ENCODE measurements around the gene THSD7B. TPM values are rescaled to one million over a fixed set of nuclear protein-coding genes. Genes with fewer than 3 reads are reported as not detected.

THSD7B gene
- total RNA-seq, 1 experiment from 2014 or later = 6.9 TPM

DNA sequence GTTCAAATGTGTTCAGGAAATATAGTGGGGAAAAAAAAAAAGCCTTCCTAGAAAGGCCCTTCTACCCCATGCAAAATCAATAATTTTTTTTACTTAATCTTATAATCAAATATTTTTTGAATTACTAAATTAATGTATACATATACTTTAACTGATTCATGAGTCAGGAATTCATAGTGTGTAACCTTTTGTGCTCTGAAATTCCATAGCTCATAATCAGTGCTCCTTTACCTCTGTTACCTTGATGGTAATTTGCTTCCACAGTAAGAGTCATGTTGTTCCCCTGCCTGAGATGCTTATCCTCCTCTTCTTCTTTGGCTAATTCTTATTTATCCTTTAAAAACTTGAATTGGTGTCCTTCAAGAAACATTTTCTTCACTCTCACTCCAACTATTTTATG is 414.2 kb downstream of the THSD7B start:
- intact Hi-C loops (cut with micrococcal nuclease; ENCODE audit: unreplicated experiment) = no loop called here
- H3K27ac Mint-ChIP-seq (ENCODE audit: unreplicated experiment) = no peak overlapping the region

GRCh38 chr2:137180012-137180411 is 414.7 kb downstream of the THSD7B start:
- Mint-ChIP-seq H3K9me3 (ENCODE audit: unreplicated experiment) (no peaks in the 10 kb centered on the region), H3K27ac (ENCODE audit: unreplicated experiment) (no peak overlapping the region), H3K4me1 (ENCODE audit: low read depth, unreplicated experiment) (peaks cover 5% of the 10 kb centered on the region), H3K4me3 (ENCODE audit: unreplicated experiment) (no peak overlapping the region), H3K27me3 (ENCODE audit: insufficient read depth, unreplicated experiment) (no peaks in the 10 kb centered on the region), H3K36me3 (ENCODE audit: insufficient read depth, unreplicated experiment) (no peaks in the 10 kb centered on the region)
- no TSS peak for BruUV-seq (replicated peaks)
- POLR2A ChIA-PET = no interaction called here
- DNase-seq = no peak
- intact Hi-C loops (cut with micrococcal nuclease; ENCODE audit: unreplicated experiment) = no loop called here
- CTCF ChIA-PET = no interaction called here
- TF ChIP-seq, protein P1, sequence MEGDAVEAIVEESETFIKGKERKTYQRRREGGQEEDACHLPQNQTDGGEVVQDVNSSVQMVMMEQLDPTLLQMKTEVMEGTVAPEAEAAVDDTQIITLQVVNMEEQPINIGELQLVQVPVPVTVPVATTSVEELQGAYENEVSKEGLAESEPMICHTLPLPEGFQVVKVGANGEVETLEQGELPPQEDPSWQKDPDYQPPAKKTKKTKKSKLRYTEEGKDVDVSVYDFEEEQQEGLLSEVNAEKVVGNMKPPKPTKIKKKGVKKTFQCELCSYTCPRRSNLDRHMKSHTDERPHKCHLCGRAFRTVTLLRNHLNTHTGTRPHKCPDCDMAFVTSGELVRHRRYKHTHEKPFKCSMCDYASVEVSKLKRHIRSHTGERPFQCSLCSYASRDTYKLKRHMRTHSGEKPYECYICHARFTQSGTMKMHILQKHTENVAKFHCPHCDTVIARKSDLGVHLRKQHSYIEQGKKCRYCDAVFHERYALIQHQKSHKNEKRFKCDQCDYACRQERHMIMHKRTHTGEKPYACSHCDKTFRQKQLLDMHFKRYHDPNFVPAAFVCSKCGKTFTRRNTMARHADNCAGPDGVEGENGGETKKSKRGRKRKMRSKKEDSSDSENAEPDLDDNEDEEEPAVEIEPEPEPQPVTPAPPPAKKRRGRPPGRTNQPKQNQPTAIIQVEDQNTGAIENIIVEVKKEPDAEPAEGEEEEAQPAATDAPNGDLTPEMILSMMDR (IDR thresholded peaks at IDR 0.05; ENCODE audit: insufficient read depth in 1 of 2, low read depth in 1 of 2, low read length in 1 of 2, severe bottlenecking in 1 of 2, unreplicated experiment in 1 of 2) = no peak
- Histone ChIP-seq H3K27me3 (replicated peaks; ENCODE audit: control insufficient read depth, insufficient read depth, low read length) (no peaks in the 10 kb centered on the region), H3K4me1 (0 out of 2 replicates have a peak, but pooled peaks cover 5% of the 10 kb centered on the region), H3K4me3 (ENCODE audit: low read depth, low read length) (no peak overlapping the region), H3K9me3 (no peaks in the 10 kb centered on the region), H3K36me3 (ENCODE audit: control insufficient read depth, insufficient read depth, low read length) (no peaks in the 10 kb centered on the region)

More for the DNA sequence above, 414.2 kb downstream of the THSD7B start:
- Histone ChIP-seq H3K4me1 (0 out of 2 replicates have a peak, but pooled peaks cover 5% of the 10 kb centered on the region), H3K9me3 (no peaks in the 10 kb centered on the region), H3K4me3 (ENCODE audit: low read depth, low read length) (no peak overlapping the region), H3K36me3 (ENCODE audit: control insufficient read depth, insufficient read depth, low read length) (no peaks in the 10 kb centered on the region), H3K27me3 (replicated peaks; ENCODE audit: control insufficient read depth, insufficient read depth, low read length) (no peaks in the 10 kb centered on the region)
- ChIA-PET CTCF (no interaction called here), POLR2A (no interaction called here)
- no peaks in the 10 kb centered on the region for H3K9me3 Mint-ChIP-seq (ENCODE audit: unreplicated experiment)
- no peaks in the 10 kb centered on the region for H3K36me3 Mint-ChIP-seq (ENCODE audit: insufficient read depth, unreplicated experiment)
- TF ChIP-seq, protein P1 (IDR thresholded peaks at IDR 0.05; ENCODE audit: insufficient read depth in 1 of 2, low read depth in 1 of 2, low read length in 1 of 2, severe bottlenecking in 1 of 2, unreplicated experiment in 1 of 2) = no peak
- DNase-seq = no peak
- H3K4me3 Mint-ChIP-seq (ENCODE audit: unreplicated experiment) = no peak overlapping the region
- peaks cover 5% of the 10 kb centered on the region for H3K4me1 Mint-ChIP-seq (ENCODE audit: low read depth, unreplicated experiment)
- no TSS peak for BruUV-seq (replicated peaks)
- H3K27me3 Mint-ChIP-seq (ENCODE audit: insufficient read depth, unreplicated experiment) = no peaks in the 10 kb centered on the region

DNA sequence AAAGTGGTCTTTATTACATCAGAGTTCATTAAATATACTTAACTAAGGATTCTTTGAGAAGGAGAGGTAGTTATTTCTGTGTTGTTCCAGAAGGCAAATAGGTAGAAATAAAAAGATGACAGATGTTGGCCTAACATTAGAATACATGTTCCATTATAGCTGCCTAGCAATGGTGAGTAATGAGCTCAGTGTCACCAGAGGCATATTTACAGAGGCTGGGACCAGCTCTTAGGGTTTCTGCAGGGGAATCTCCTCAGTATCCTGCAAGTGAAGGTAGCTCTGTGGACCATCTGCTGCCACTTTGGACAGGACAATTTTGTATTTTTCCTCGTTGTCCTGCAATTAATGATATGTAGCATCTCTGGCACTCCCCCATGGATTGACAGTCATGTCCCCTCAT is 416.0 kb downstream of the THSD7B start:
- no peak overlapping the region for H3K4me3 Mint-ChIP-seq (ENCODE audit: unreplicated experiment)
- Histone ChIP-seq H3K4me1 (0 out of 2 replicates have a peak, but pooled peaks cover 5% of the 10 kb centered on the region), H3K27me3 (replicated peaks; ENCODE audit: control insufficient read depth, insufficient read depth, low read length) (no peaks in the 10 kb centered on the region), H3K36me3 (ENCODE audit: control insufficient read depth, insufficient read depth, low read length) (no peaks in the 10 kb centered on the region), H3K4me3 (ENCODE audit: low read depth, low read length) (no peak overlapping the region), H3K9me3 (no peaks in the 10 kb centered on the region)
- intact Hi-C loops (cut with micrococcal nuclease; ENCODE audit: unreplicated experiment) = no loop called here
- POLR2A ChIA-PET = no interaction called here
- H3K4me1 Mint-ChIP-seq (ENCODE audit: low read depth, unreplicated experiment) = peaks cover 5% of the 10 kb centered on the region
- no peaks in the 10 kb centered on the region for H3K27me3 Mint-ChIP-seq (ENCODE audit: insufficient read depth, unreplicated experiment)
- H3K36me3 Mint-ChIP-seq (ENCODE audit: insufficient read depth, unreplicated experiment) = no peaks in the 10 kb centered on the region
- no peaks in the 10 kb centered on the region for H3K9me3 Mint-ChIP-seq (ENCODE audit: unreplicated experiment)
- CTCF ChIA-PET = interaction anchor here (1.5 kb wide), 1 partner anchor 9 kb away, joined by 5 read pairs; no protein-coding TSS in a partner anchor
- TF ChIP-seq, protein P1 (IDR thresholded peaks at IDR 0.05; ENCODE audit: insufficient read depth in 1 of 2, low read depth in 1 of 2, low read length in 1 of 2, severe bottlenecking in 1 of 2, unreplicated experiment in 1 of 2) = no peak
- no peak for DNase-seq
- no TSS peak for BruUV-seq (replicated peaks)
- no peak overlapping the region for H3K27ac Mint-ChIP-seq (ENCODE audit: unreplicated experiment)

All from Caco-2 (cell line).